HCT116 (cell line): ENCODE data around the gene ARL4C. TPM values are rescaled to one million over a fixed set of nuclear protein-coding genes. Genes with fewer than 3 reads are reported as not detected.

Source experiments
- ATAC-seq: fragments of 200-7000 bp; cut with Tn5 transposase; 2 replicates; pipeline ENCODE4 v1.9.1; 2020; ENCODE audit warnings: mild to moderate bottlenecking, moderate library complexity
- BruUV-seq: library from RNA; stranded (reverse); fragments of 400-500 nt; replicated peaks from 2 replicates; lab custom pipeline; 2021; lab: Mats Ljungman, UMichigan
- CTCF ChIA-PET: fragments of 300-600 bp; sonication (Branson Sonifier 250); formaldehyde crosslinking; loops from one replicate; lab custom pipeline; 2021; ENCODE audit warnings: antibody characterized with exemption; lab: Charles Lee
- POLR2A ChIA-PET: fragments of 300-600, 350-600 bp; sonication (Branson Sonifier 250); formaldehyde crosslinking; loops from one replicate; lab custom pipeline; 2021; ENCODE audit warnings: antibody characterized with exemption; lab: Charles Lee
- RAD21 ChIA-PET, 2 experiments: fragments of 300-600 bp; sonication (Branson Sonifier 250); formaldehyde crosslinking; loops; one replicate each; lab custom pipeline; 2023; ENCODE audit warnings: low total read pairs in 2 of 2; ENCODE audit not compliant: uncharacterized antibody in 2 of 2, unreplicated experiment in 2 of 2, low non-redundant PET in 1 of 2; lab: Charles Lee
- DNase-seq: peaks from one replicate; pipeline ENCODE4 v3.0.0-alpha.2; 2010; ENCODE audit warnings: low read depth, low spot score
- H2AFZ ChIP-seq: fragments of 200-600 bp; shearing (Covaris generic), sonication (generic); 2 replicates; pipeline ENCODE4 v1.6.1; 2017; ENCODE audit warnings: low read depth, mixed run types, mixed read lengths, antibody characterized with exemption, low read length; ENCODE audit not compliant: poor library complexity, severe bottlenecking
- H3K27ac ChIP-seq: 2 replicates; pipeline ENCODE4 v1.5.1; 2012; ENCODE audit warnings: low read depth, low read length
- H3K27me3 ChIP-seq: fragments of 200-600 bp; sonication (generic); 2 replicates; pipeline ENCODE4 v1.6.1; 2016; ENCODE audit warnings: mixed run types, low read length, mixed read lengths; ENCODE audit not compliant: insufficient read depth
- H3K36me3 ChIP-seq, 2 experiments: fragments of 200-500 bp in 1 of 2; fragments of 200-600 bp in 1 of 2; sonication (Bioruptor generic) in 1 of 2; sonication (generic) in 1 of 2; 2 replicates each; pipeline versions ENCODE4 v1.5.1 to v1.6.1; 2014 to 2016; ENCODE audit warnings: low read length in 2 of 2, inconsistent platforms in 1 of 2, mixed read lengths in 1 of 2, mixed run types in 1 of 2; ENCODE audit not compliant: insufficient read depth in 2 of 2, control insufficient read depth in 1 of 2
- H3K4me1 ChIP-seq, 2 experiments: fragments of 200-600 bp in 1 of 2; sonication (generic) in 1 of 2; 2 replicates each; pipeline versions ENCODE4 v1.5.1 to v1.6.1; 2012 to 2017; ENCODE audit warnings: low read length in 2 of 2, inconsistent platforms in 1 of 2, mild to moderate bottlenecking in 1 of 2, mixed read lengths in 1 of 2, mixed run types in 1 of 2, moderate library complexity in 1 of 2; ENCODE audit not compliant: insufficient read depth in 2 of 2, control insufficient read depth in 1 of 2
- H3K4me2 ChIP-seq: fragments of 200-600 bp; sonication (generic); 2 replicates; pipeline ENCODE4 v1.6.1; 2017; ENCODE audit warnings: mixed run types, low read length, mixed read lengths
- H3K4me3 ChIP-seq, 2 experiments: fragments of 200-600 bp in 1 of 2; sonication (generic) in 1 of 2; replicated peaks in 1 of 2; 2 replicates each; pipeline ENCODE4 v1.5.1; 2011 to 2016; ENCODE audit warnings: low read length in 2 of 2, control low read depth in 1 of 2, low read depth in 1 of 2, mild to moderate bottlenecking in 1 of 2, mixed read lengths in 1 of 2, mixed run types in 1 of 2
- H3K79me2 ChIP-seq: fragments of 200-600 bp; sonication (generic); 2 replicates; pipeline ENCODE4 v1.6.1; 2017; ENCODE audit warnings: mild to moderate bottlenecking, mixed run types, low read length, moderate library complexity, mixed read lengths; ENCODE audit not compliant: insufficient read depth
- H3K9ac ChIP-seq: fragments of 200-600 bp; sonication (generic); 2 replicates; pipeline ENCODE4 v1.6.1; 2016; ENCODE audit warnings: low read length, mixed read lengths
- H3K9me2 ChIP-seq: fragments of 200-600 bp; sonication (generic), shearing (Covaris generic); 2 replicates; pipeline ENCODE4 v1.6.1; 2017; ENCODE audit warnings: mixed run types, mild to moderate bottlenecking, moderate library complexity; ENCODE audit not compliant: insufficient read depth
- H3K9me3 ChIP-seq, 2 experiments: fragments of 200-500 bp in 1 of 2; fragments of 200-600 bp in 1 of 2; sonication (Bioruptor generic) in 1 of 2; sonication (generic) in 1 of 2; 2 replicates each; pipeline ENCODE4 v1.6.1; 2014 to 2017; ENCODE audit warnings: low read length in 2 of 2, mixed read lengths in 2 of 2, inconsistent platforms in 1 of 2, low read depth in 1 of 2, mild to moderate bottlenecking in 1 of 2, mixed run types in 1 of 2, moderate library complexity in 1 of 2; ENCODE audit not compliant: control insufficient read depth in 1 of 2, insufficient read depth in 1 of 2
- H4K20me1 ChIP-seq: fragments of 200-600 bp; sonication (generic), shearing (Covaris generic); 2 replicates; pipeline ENCODE4 v1.6.1; 2017; ENCODE audit warnings: mixed run types, mild to moderate bottlenecking, moderate library complexity; ENCODE audit not compliant: insufficient read depth
- CEBPB ChIP-seq: IDR thresholded peaks from 2 replicates; pipeline ENCODE4 v1.6.1; 2012; ENCODE audit warnings: low read depth
- CTCF ChIP-seq, 3 experiments: fragments of 200-600 bp in 1 of 3; sonication (generic) in 1 of 3; IDR thresholded peaks in 2 of 3; conservative IDR thresholded peaks in 1 of 3; 2 replicates each; pipeline ENCODE4 v1.5.1; 2012 to 2017; ENCODE audit warnings: low read depth in 2 of 3, low read length in 2 of 3, antibody characterized with exemption in 1 of 3, borderline replicate concordance in 1 of 3, control low read depth in 1 of 3, mild to moderate bottlenecking in 1 of 3, mixed read lengths in 1 of 3, mixed run types in 1 of 3, moderate library complexity in 1 of 3; ENCODE audit not compliant: insufficient read depth in 1 of 3
- RAD21 ChIP-seq: IDR thresholded peaks from 2 replicates; pipeline ENCODE4 v1.6.1; 2012; ENCODE audit warnings: low read depth, mild to moderate bottlenecking
- YY1 ChIP-seq: IDR thresholded peaks from 2 replicates; pipeline ENCODE4 v1.6.1; 2011; ENCODE audit warnings: low read length, low read depth, moderate library complexity, mild to moderate bottlenecking; ENCODE audit not compliant: insufficient replicate concordance; ENCODE audit errors: extremely low read depth
- ZFX ChIP-seq: fragments of 450-650 bp; IDR thresholded peaks from 2 replicates; pipeline ENCODE4 v1.6.1; 2017
- intact Hi-C: fragments of 100-400 bp; cut with micrococcal nuclease; formaldehyde crosslinking; loops from 2 replicates; pipeline ENCODE4 v1.10.0; 2022
- total RNA-seq: library from RNA; stranded (reverse); gene quantifications from one replicate; pipeline ENCODE4 v1.2.1, GENCODE V29; 2021; ENCODE audit not compliant: unreplicated experiment

The ARL4C gene
- total RNA-seq, 1 experiment from 2014 or later, result 4.1 TPM

- no peaks in the 10 kb centered on the region for H3K9me2 ChIP-seq
- ChIA-PET POLR2A (no interaction called here), CTCF (no interaction called here), RAD21 (no interaction called here)
- no peak overlapping the region for H3K9ac ChIP-seq
- no peaks in the 10 kb centered on the region for H3K27me3 ChIP-seq
- H3K79me2 ChIP-seq, result no peaks in the 10 kb centered on the region
- BruUV-seq, result no TSS peak
- no peaks in the 10 kb centered on the region; a peak in 1 of 4 replicates for H3K9me3 ChIP-seq
- TF ChIP-seq CEBPB (no peak), CTCF (IDR thresholded peaks at IDR 0.05 in 2 of 3, conservative IDR thresholded peaks at IDR 0.05 in 1 of 3; ENCODE audit: borderline replicate concordance in 1 of 3, insufficient read depth in 1 of 3, low read depth in 2 of 3, low read length in 2 of 3) (no peak)
- peaks cover 0 to 3% of the 10 kb centered on the region in 2 experiments; a peak in 1 of 4 replicates for H3K4me1 ChIP-seq
- no peak for ATAC-seq
- no peak for DNase-seq
- H3K4me3 ChIP-seq, result no peak overlapping the region
- intact Hi-C loops, result no loop called here
- no peaks in the 10 kb centered on the region for H3K36me3 ChIP-seq
- no peaks in the 10 kb centered on the region for H4K20me1 ChIP-seq
- H3K27ac ChIP-seq, result no peak overlapping the region
- H2AFZ ChIP-seq, result no peak overlapping the region
- no peak overlapping the region for H3K4me2 ChIP-seq
Measured at GRCh38 chr2:234468503-234468902, 28.4 kb downstream of the ARL4C start.

DNA sequence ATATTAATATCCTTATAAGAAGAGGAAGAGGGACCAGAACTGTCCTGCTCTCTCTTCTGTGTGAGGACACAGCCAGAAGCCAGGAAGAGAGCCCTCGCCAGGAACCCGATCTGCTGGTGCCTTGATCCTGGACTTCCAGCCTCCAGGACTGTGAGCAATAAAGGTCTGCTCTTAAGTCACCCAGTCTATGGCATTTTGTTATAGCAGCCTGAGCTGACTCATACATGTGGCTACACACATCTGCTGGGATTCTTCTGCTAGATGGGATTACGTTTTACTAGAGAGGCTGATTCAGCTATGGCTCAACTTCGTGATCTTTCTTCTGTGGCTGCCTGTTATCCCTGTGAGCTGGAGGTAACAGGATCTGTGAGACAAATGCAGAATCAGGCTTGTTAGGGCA, 29.6 kb downstream of the ARL4C start:
- no peak overlapping the region for H3K4me2 ChIP-seq
- ATAC-seq (no peak), DNase-seq (no peak)
- no TSS peak for BruUV-seq
- no peaks in the 10 kb centered on the region for H3K9me2 ChIP-seq
- H3K9me3 ChIP-seq, result no peaks in the 10 kb centered on the region; a peak in 1 of 4 replicates
- TF ChIP-seq RAD21, result no peak
- no peak for TF ChIP-seq ZFX
- TF ChIP-seq YY1, result no peak
- H3K36me3 ChIP-seq, result no peaks in the 10 kb centered on the region
- POLR2A ChIA-PET, result no interaction called here
- H3K79me2 ChIP-seq, result no peaks in the 10 kb centered on the region
- intact Hi-C loops, result no loop called here
- H2AFZ ChIP-seq, result no peak overlapping the region
- RAD21 ChIA-PET, result no interaction called here
- no peak overlapping the region for H3K4me3 ChIP-seq
- CTCF ChIA-PET, result no interaction called here
- no peaks in the 10 kb centered on the region for H4K20me1 ChIP-seq
- no peak overlapping the region for H3K9ac ChIP-seq
- no peak overlapping the region for H3K27ac ChIP-seq
- no peaks in the 10 kb centered on the region for H3K27me3 ChIP-seq
- peaks cover 0 to 3% of the 10 kb centered on the region in 2 experiments; a peak in 1 of 4 replicates for H3K4me1 ChIP-seq
